ENCODE measurements around the gene PTPRU. TPM values are rescaled to one million over a fixed set of nuclear protein-coding genes. Genes with fewer than 3 reads are reported as not detected.
A peak's percentile ranks its signal among the peaks of the same experiment; 100 is the strongest.

The PTPRU gene
- total RNA-seq, 1 donor from 2014 or later: 3.5 TPM

- H3K4me3 Mint-ChIP-seq (ENCODE audit: unreplicated experiment): no peak overlapping the region
- H3K4me1 Mint-ChIP-seq (ENCODE audit: unreplicated experiment): no peaks in the 10 kb centered on the region
- peak; percentile 70 for DNase-seq (ENCODE audit: extremely low spot score, unreplicated experiment)
- H3K9me3 Mint-ChIP-seq (ENCODE audit: unreplicated experiment): no peaks in the 10 kb centered on the region
- no peaks in the 10 kb centered on the region for H3K36me3 Mint-ChIP-seq (ENCODE audit: unreplicated experiment)
- no peaks in the 10 kb centered on the region for H3K27me3 Mint-ChIP-seq (ENCODE audit: unreplicated experiment)
- no peak overlapping the region for H3K27ac Mint-ChIP-seq (ENCODE audit: unreplicated experiment)
- TF ChIP-seq, protein P1, sequence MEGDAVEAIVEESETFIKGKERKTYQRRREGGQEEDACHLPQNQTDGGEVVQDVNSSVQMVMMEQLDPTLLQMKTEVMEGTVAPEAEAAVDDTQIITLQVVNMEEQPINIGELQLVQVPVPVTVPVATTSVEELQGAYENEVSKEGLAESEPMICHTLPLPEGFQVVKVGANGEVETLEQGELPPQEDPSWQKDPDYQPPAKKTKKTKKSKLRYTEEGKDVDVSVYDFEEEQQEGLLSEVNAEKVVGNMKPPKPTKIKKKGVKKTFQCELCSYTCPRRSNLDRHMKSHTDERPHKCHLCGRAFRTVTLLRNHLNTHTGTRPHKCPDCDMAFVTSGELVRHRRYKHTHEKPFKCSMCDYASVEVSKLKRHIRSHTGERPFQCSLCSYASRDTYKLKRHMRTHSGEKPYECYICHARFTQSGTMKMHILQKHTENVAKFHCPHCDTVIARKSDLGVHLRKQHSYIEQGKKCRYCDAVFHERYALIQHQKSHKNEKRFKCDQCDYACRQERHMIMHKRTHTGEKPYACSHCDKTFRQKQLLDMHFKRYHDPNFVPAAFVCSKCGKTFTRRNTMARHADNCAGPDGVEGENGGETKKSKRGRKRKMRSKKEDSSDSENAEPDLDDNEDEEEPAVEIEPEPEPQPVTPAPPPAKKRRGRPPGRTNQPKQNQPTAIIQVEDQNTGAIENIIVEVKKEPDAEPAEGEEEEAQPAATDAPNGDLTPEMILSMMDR (IDR thresholded peaks at IDR 0.05): no peak
These were observed 84.9 kb downstream of the PTPRU start for GRCh38 chr1:29321176-29321575.

GRCh38 chr1:29322147-29322694 is 85.9 kb downstream of the PTPRU start:
- Mint-ChIP-seq H3K27me3 (ENCODE audit: unreplicated experiment) (no peaks in the 10 kb centered on the region), H3K4me3 (ENCODE audit: unreplicated experiment) (no peak overlapping the region), H3K9me3 (ENCODE audit: unreplicated experiment) (no peaks in the 10 kb centered on the region), H3K27ac (ENCODE audit: unreplicated experiment) (no peak overlapping the region), H3K4me1 (ENCODE audit: unreplicated experiment) (no peaks in the 10 kb centered on the region), H3K36me3 (ENCODE audit: unreplicated experiment) (no peaks in the 10 kb centered on the region)
- no peak for DNase-seq (ENCODE audit: extremely low spot score, unreplicated experiment)
- TF ChIP-seq, protein P1 (IDR thresholded peaks at IDR 0.05): no peak

DNA sequence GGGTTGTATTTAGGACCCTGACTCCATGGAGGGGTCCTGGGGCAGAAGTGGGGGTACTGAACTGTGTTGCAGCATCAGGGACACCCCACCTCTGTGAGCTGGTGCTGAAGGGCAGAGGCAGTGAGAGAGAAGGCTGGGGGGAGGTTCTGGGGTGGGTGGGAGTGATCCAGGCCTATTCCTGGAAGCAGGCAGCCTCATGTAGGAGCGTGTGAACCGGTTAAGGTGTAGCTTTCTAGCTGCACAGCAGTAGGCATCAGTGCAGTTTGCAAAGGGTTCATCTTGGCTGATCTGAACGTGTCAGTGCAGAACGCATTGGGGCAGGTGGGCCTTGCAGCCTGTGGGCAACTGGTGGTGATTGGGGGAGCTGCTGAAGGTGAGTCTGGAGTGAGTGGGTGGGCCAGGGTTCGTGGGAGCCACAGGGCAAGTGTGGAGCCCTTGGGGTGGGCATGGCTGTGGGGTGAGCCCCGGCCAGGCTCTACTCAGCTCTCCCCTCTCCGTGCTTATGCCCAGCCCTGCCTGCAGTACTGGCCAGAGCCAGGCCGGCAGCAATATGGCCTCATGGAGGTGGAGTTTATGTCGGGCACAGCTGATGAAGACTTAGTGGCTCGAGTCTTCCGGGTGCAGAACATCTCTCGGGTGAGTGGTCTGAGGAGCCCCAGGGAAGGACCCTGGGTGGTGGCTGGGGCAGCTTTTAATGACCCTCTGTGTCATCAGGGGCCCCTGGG is 86.7 kb downstream of the PTPRU start:
- no peaks in the 10 kb centered on the region for H3K27me3 Mint-ChIP-seq (ENCODE audit: unreplicated experiment)
- no peak overlapping the region for H3K4me3 Mint-ChIP-seq (ENCODE audit: unreplicated experiment)
- H3K9me3 Mint-ChIP-seq (ENCODE audit: unreplicated experiment): no peaks in the 10 kb centered on the region
- no peaks in the 10 kb centered on the region for H3K4me1 Mint-ChIP-seq (ENCODE audit: unreplicated experiment)
- TF ChIP-seq, protein P1 (IDR thresholded peaks at IDR 0.05): no peak
- DNase-seq (ENCODE audit: extremely low spot score, unreplicated experiment): peak; percentile 70
- H3K27ac Mint-ChIP-seq (ENCODE audit: unreplicated experiment): no peak overlapping the region
- no peaks in the 10 kb centered on the region for H3K36me3 Mint-ChIP-seq (ENCODE audit: unreplicated experiment)

GRCh38 chr1:29323636-29324035 is 87.3 kb downstream of the PTPRU start:
- H3K9me3 Mint-ChIP-seq (ENCODE audit: unreplicated experiment): no peaks in the 10 kb centered on the region
- DNase-seq (ENCODE audit: extremely low spot score, unreplicated experiment): no peak
- H3K36me3 Mint-ChIP-seq (ENCODE audit: unreplicated experiment): no peaks in the 10 kb centered on the region
- TF ChIP-seq, protein P1 (IDR thresholded peaks at IDR 0.05): no peak
- no peaks in the 10 kb centered on the region for H3K27me3 Mint-ChIP-seq (ENCODE audit: unreplicated experiment)
- no peak overlapping the region for H3K27ac Mint-ChIP-seq (ENCODE audit: unreplicated experiment)
- no peaks in the 10 kb centered on the region for H3K4me1 Mint-ChIP-seq (ENCODE audit: unreplicated experiment)
- no peak overlapping the region for H3K4me3 Mint-ChIP-seq (ENCODE audit: unreplicated experiment)

- no peaks in the 10 kb centered on the region for H3K9me3 Mint-ChIP-seq (ENCODE audit: unreplicated experiment)
- no peak overlapping the region for H3K27ac Mint-ChIP-seq (ENCODE audit: unreplicated experiment)
- no peaks in the 10 kb centered on the region for H3K36me3 Mint-ChIP-seq (ENCODE audit: unreplicated experiment)
- no peaks in the 10 kb centered on the region for H3K27me3 Mint-ChIP-seq (ENCODE audit: unreplicated experiment)
- H3K4me3 Mint-ChIP-seq (ENCODE audit: unreplicated experiment): no peak overlapping the region
- no peaks in the 10 kb centered on the region for H3K4me1 Mint-ChIP-seq (ENCODE audit: unreplicated experiment)
- TF ChIP-seq, protein P1 (IDR thresholded peaks at IDR 0.05): no peak
- no peak for DNase-seq (ENCODE audit: extremely low spot score, unreplicated experiment)
These were observed 87.9 kb downstream of the PTPRU start for GRCh38 chr1:29324202-29324601.

Data from osteocyte (in vitro differentiated cells).